ENCODE results near the gene TPK1. TPM values are rescaled to one million over a fixed set of nuclear protein-coding genes. Genes with fewer than 3 reads are reported as not detected.

TPK1 gene
- total and polyA plus RNA-seq, 2 of the 8 experiments (the other 6 are each of a cell fraction or from before 2014, with no cell fraction given), result 1.9 to 2.7 TPM

GRCh38 chr7:144483189-144483588, 352.7 kb downstream of the TPK1 start:
- Histone ChIP-seq H2BK20ac (ENCODE audit: low read length) (no peak overlapping the region), H3K79me2 (ENCODE audit: control insufficient read depth in 1 of 2, insufficient read depth in 2 of 2, low read length in 2 of 2) (no peaks in the 10 kb centered on the region)

More at GRCh38 chr7:144483189-144483588, 352.7 kb downstream of the TPK1 start:
- WGBS, 2 experiments (ENCODE audit: extremely low coverage in 1 of 2, insufficient coverage in 1 of 2, insufficient read length in 1 of 2, insufficient replicate concordance in 2 of 2, low coverage in 1 of 2, low lambda C conversion rate in 2 of 2, missing lambda C conversion rate in 1 of 2), result 73% methylated on average over 1 of the region's 1 CpG; no CpG with 5 or more reads in 1 of the 2 experiments
- no peak overlapping the region for H2BK120ac ChIP-seq (replicated peaks; ENCODE audit: low read depth, low read length)
- H4K91ac ChIP-seq (replicated peaks; ENCODE audit: insufficient read length, low read length), result no peak overlapping the region
- no peak overlapping the region for H3K14ac ChIP-seq (ENCODE audit: insufficient read length)
- H3K9ac ChIP-seq (replicated peaks in 1 of 4; ENCODE audit: extremely low read depth in 1 of 4, low read depth in 3 of 4, low read length in 3 of 4), result no peak overlapping the region
- no peak overlapping the region for H3K27ac ChIP-seq (ENCODE audit: low read depth, low read length)
- no peak overlapping the region for H3K56ac ChIP-seq (replicated peaks; ENCODE audit: insufficient read length, low read depth, low read length)
- no peak overlapping the region for H2AFZ ChIP-seq (ENCODE audit: low read length)
- H2AK5ac ChIP-seq (ENCODE audit: low read depth, low read length), result no peak overlapping the region
- H2BK15ac ChIP-seq (ENCODE audit: low read length), result no peak overlapping the region
- POLR2A ChIA-PET (ENCODE audit: partially characterized antibody), result no interaction called here
- H2BK12ac ChIP-seq (ENCODE audit: low read depth, low read length), result no peak overlapping the region
- peaks cover 0 to 5% (median 2%) of the 10 kb centered on the region in 4 experiments; a peak in 3 of 7 replicates for H3K4me1 ChIP-seq (replicated peaks in 1 of 4; ENCODE audit: control insufficient read depth in 3 of 4, insufficient read depth in 4 of 4, low read length in 3 of 4)
- H3K18ac ChIP-seq (ENCODE audit: extremely low read depth, low read length), result no peak overlapping the region
- no peaks in the 10 kb centered on the region for H4K20me1 ChIP-seq (replicated peaks in 1 of 2; ENCODE audit: control insufficient read depth in 1 of 2, insufficient read depth in 2 of 2, low read length in 2 of 2)
- no peak overlapping the region for H4K8ac ChIP-seq (ENCODE audit: extremely low read depth, insufficient read depth, low read length)
- CTCF ChIA-PET (ENCODE audit: partially characterized antibody), result no interaction called here
- H3K79me1 ChIP-seq (ENCODE audit: low read depth, low read length), result no peaks in the 10 kb centered on the region
- H3K23me2 ChIP-seq (ENCODE audit: low read depth, low read length), result no peaks in the 10 kb centered on the region
- DNase-seq (ENCODE audit: low read depth in 1 of 2, low spot score in 2 of 2) (no peak), FAIRE-seq (no peak)
- H3K4me3 ChIP-seq (ENCODE audit: extremely low read depth in 1 of 4, insufficient read depth in 2 of 4, low read depth in 3 of 4, low read length in 4 of 4), result no peak overlapping the region
- no peaks in the 10 kb centered on the region for H3K9me3 ChIP-seq (ENCODE audit: insufficient read depth in 2 of 2, low read depth in 1 of 2, low read length in 1 of 2)
- no peak overlapping the region for H3K23ac ChIP-seq (ENCODE audit: insufficient read length)
- H4K5ac ChIP-seq (ENCODE audit: insufficient read length, low read depth, low read length), result no peak overlapping the region
- peaks cover 0 to 1% (median 0%) of the 10 kb centered on the region in 4 experiments; a peak in 1 of 7 replicates for H3K27me3 ChIP-seq (replicated peaks in 1 of 4; ENCODE audit: control insufficient read depth in 3 of 4, extremely low read depth in 1 of 4, insufficient read depth in 3 of 4, low read length in 3 of 4)
- TF ChIP-seq MAX (IDR thresholded peaks at IDR 0.05) (no peak), BACH1 (IDR thresholded peaks at IDR 0.05; ENCODE audit: low read length) (no peak), KDM1A (IDR thresholded peaks at IDR 0.05; ENCODE audit: borderline replicate concordance, low read length) (no peak), BRCA1 (IDR thresholded peaks at IDR 0.05; ENCODE audit: low read depth, low read length) (no peak), CBX8 (IDR thresholded peaks at IDR 0.05; ENCODE audit: borderline replicate concordance, low read depth, low read length) (no peak), RNF2 (IDR thresholded peaks at IDR 0.05; ENCODE audit: borderline replicate concordance, low read depth, low read length, missing control alignments, poor library complexity, severe bottlenecking) (no peak), SAP30 (IDR thresholded peaks at IDR 0.05; ENCODE audit: insufficient read depth, insufficient replicate concordance, low read length) (no peak)
- TF ChIP-seq, protein P1, sequence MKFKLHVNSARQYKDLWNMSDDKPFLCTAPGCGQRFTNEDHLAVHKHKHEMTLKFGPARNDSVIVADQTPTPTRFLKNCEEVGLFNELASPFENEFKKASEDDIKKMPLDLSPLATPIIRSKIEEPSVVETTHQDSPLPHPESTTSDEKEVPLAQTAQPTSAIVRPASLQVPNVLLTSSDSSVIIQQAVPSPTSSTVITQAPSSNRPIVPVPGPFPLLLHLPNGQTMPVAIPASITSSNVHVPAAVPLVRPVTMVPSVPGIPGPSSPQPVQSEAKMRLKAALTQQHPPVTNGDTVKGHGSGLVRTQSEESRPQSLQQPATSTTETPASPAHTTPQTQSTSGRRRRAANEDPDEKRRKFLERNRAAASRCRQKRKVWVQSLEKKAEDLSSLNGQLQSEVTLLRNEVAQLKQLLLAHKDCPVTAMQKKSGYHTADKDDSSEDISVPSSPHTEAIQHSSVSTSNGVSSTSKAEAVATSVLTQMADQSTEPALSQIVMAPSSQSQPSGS (IDR thresholded peaks at IDR 0.05; ENCODE audit: low read length), result no peak
- no peak overlapping the region for H2BK5ac ChIP-seq (ENCODE audit: low read depth, low read length)
- H3K4ac ChIP-seq (replicated peaks; ENCODE audit: insufficient read length, low read depth, low read length), result no peak overlapping the region
- H3K36me3 ChIP-seq (ENCODE audit: control insufficient read depth in 2 of 4, insufficient read depth in 4 of 4, low read length in 3 of 4), result no peaks in the 10 kb centered on the region
- H3K4me2 ChIP-seq (ENCODE audit: insufficient read depth in 1 of 2, low read depth in 2 of 2, low read length in 2 of 2), result no peak overlapping the region

Data from H1 (cell line).